H9 (cell line): ENCODE data around the gene MOV10L1. TPM values are rescaled to one million over a fixed set of nuclear protein-coding genes. Genes with fewer than 3 reads are reported as not detected.

Experiments
- DNase-seq: peaks from one replicate; pipeline ENCODE4 v3.0.0-alpha.2; 2017
- H2AFZ ChIP-seq: one replicate; pipeline ENCODE4 v1.6.1; 2013; ENCODE audit warnings: mild to moderate bottlenecking, low read length, control low read depth, moderate library complexity
- H2AK5ac ChIP-seq: 2 replicates; pipeline ENCODE4 v1.6.1; 2013; ENCODE audit warnings: low read length, control low read depth, mixed read lengths; ENCODE audit not compliant: insufficient read length
- H2BK120ac ChIP-seq: one replicate; pipeline ENCODE4 v1.6.1; 2013; ENCODE audit warnings: low read depth, mild to moderate bottlenecking, low read length, control low read depth, inconsistent platforms; ENCODE audit not compliant: poor library complexity, severe bottlenecking
- H2BK12ac ChIP-seq: 2 replicates; pipeline ENCODE4 v1.6.1; 2013; ENCODE audit warnings: low read length, control low read depth, mixed read lengths, low read depth; ENCODE audit not compliant: insufficient read length
- H2BK15ac ChIP-seq: 2 replicates; pipeline ENCODE4 v1.6.1; 2013; ENCODE audit warnings: low read depth, low read length, control low read depth
- H2BK20ac ChIP-seq: one replicate; pipeline ENCODE4 v1.6.1; 2013; ENCODE audit warnings: low read depth, mild to moderate bottlenecking, low read length, control low read depth, inconsistent platforms; ENCODE audit not compliant: poor library complexity, severe bottlenecking
- H2BK5ac ChIP-seq: 2 replicates; pipeline ENCODE4 v1.6.1; 2013; ENCODE audit warnings: low read length, control low read depth, mixed read lengths; ENCODE audit not compliant: insufficient read length
- H3K14ac ChIP-seq: 2 replicates; pipeline ENCODE4 v1.6.1; 2013; ENCODE audit warnings: low read length, control low read depth; ENCODE audit not compliant: insufficient read depth
- H3K18ac ChIP-seq: 2 replicates; pipeline ENCODE4 v1.6.1; 2013; ENCODE audit warnings: low read depth, mild to moderate bottlenecking, mixed read lengths, low read length, control low read depth; ENCODE audit not compliant: insufficient read length
- H3K23ac ChIP-seq: 2 replicates; pipeline ENCODE4 v1.6.1; 2013; ENCODE audit warnings: low read length, control low read depth, mixed read lengths, low read depth; ENCODE audit not compliant: insufficient read length
- H3K23me2 ChIP-seq: 2 replicates; pipeline ENCODE4 v1.6.1; 2013; ENCODE audit warnings: low read depth, mild to moderate bottlenecking, mixed read lengths, low read length, control low read depth; ENCODE audit not compliant: insufficient read length, poor library complexity, severe bottlenecking
- H3K27ac ChIP-seq: 2 replicates; pipeline ENCODE4 v1.5.1; 2013; ENCODE audit warnings: low read length, control low read depth, mixed read lengths, low read depth; ENCODE audit not compliant: insufficient read length
- H3K27me3 ChIP-seq: 2 replicates; pipeline ENCODE4 v1.6.1; 2013; ENCODE audit warnings: low read length, control low read depth, inconsistent platforms; ENCODE audit not compliant: insufficient read depth
- H3K4ac ChIP-seq: 2 replicates; pipeline ENCODE4 v1.6.1; 2013; ENCODE audit warnings: low read depth, mild to moderate bottlenecking, control low read depth, inconsistent platforms, low read length, moderate library complexity
- H3K4me1 ChIP-seq: 2 replicates; pipeline ENCODE4 v1.6.1; 2013; ENCODE audit warnings: low read length, control low read depth, inconsistent platforms; ENCODE audit not compliant: insufficient read depth
- H3K4me2 ChIP-seq: 2 replicates; pipeline ENCODE4 v1.6.1; 2013; ENCODE audit warnings: low read length, control low read depth, mixed read lengths; ENCODE audit not compliant: insufficient read length, insufficient read depth
- H3K56ac ChIP-seq: 2 replicates; pipeline ENCODE4 v1.6.1; 2013; ENCODE audit warnings: low read depth, mild to moderate bottlenecking, mixed read lengths, low read length, control low read depth; ENCODE audit not compliant: insufficient read length
- H3K79me1 ChIP-seq: 2 replicates; pipeline ENCODE4 v1.6.1; 2013; ENCODE audit warnings: low read depth, mild to moderate bottlenecking, moderate library complexity, low read length, control low read depth, inconsistent platforms; ENCODE audit not compliant: insufficient read depth, poor library complexity, severe bottlenecking
- H3K79me2 ChIP-seq: 2 replicates; pipeline ENCODE4 v1.6.1; 2013; ENCODE audit warnings: low read length, control low read depth, inconsistent platforms; ENCODE audit not compliant: insufficient read depth
- H3K9ac ChIP-seq: 2 replicates; pipeline ENCODE4 v1.6.1; 2013; ENCODE audit warnings: low read length, control low read depth, mixed read lengths; ENCODE audit not compliant: insufficient read length; ENCODE audit errors: extremely low read depth
- H3K9me3 ChIP-seq: one replicate; pipeline ENCODE4 v1.6.1; 2013; ENCODE audit warnings: low read depth, low read length, inconsistent platforms; ENCODE audit not compliant: control insufficient read depth
- H3T11ph ChIP-seq: one replicate; pipeline ENCODE4 v1.6.1; 2013; ENCODE audit warnings: mild to moderate bottlenecking, low read length, control low read depth, inconsistent platforms
- H4K20me1 ChIP-seq: one replicate; pipeline ENCODE4 v1.6.1; 2013; ENCODE audit not compliant: control insufficient read depth, insufficient read length, insufficient read depth
- H4K5ac ChIP-seq: 2 replicates; pipeline ENCODE4 v1.6.1; 2013; ENCODE audit warnings: low read depth, mild to moderate bottlenecking, mixed read lengths, low read length, control low read depth; ENCODE audit not compliant: insufficient read length
- H4K8ac ChIP-seq: replicated peaks from 2 replicates; pipeline ENCODE4 v1.6.1; 2013; ENCODE audit warnings: low read length, control low read depth, mixed read lengths, low read depth; ENCODE audit not compliant: insufficient read length
- H4K91ac ChIP-seq: 2 replicates; pipeline ENCODE4 v1.6.1; 2013; ENCODE audit warnings: low read depth, mild to moderate bottlenecking, moderate library complexity, mixed read lengths, low read length, control low read depth; ENCODE audit not compliant: insufficient read length
- H3K27ac Mint-ChIP-seq, 3 experiments: 2 replicates in 2 of 3; 3 replicates in 1 of 3; pipeline ENCODE4 v1.8.0; 2020 to 2021; ENCODE audit warnings: mixed read lengths in 3 of 3, mild to moderate bottlenecking in 1 of 3, moderate library complexity in 1 of 3
- H3K27me3 Mint-ChIP-seq: 2 replicates; pipeline ENCODE4 v1.8.0; 2021; ENCODE audit warnings: low read depth, mild to moderate bottlenecking, moderate library complexity, mixed read lengths
- H3K36me3 Mint-ChIP-seq, 3 experiments: 2 replicates in 2 of 3; 3 replicates in 1 of 3; pipeline ENCODE4 v1.8.0; 2020 to 2021; ENCODE audit warnings: low read depth in 3 of 3, mixed read lengths in 3 of 3; ENCODE audit not compliant: insufficient read depth in 1 of 3
- H3K4me1 Mint-ChIP-seq, 2 experiments: 2 replicates each; pipeline ENCODE4 v1.8.0; 2020; ENCODE audit warnings: mixed read lengths in 2 of 2
- H3K4me3 Mint-ChIP-seq, 2 experiments: 2 replicates in 1 of 2; 3 replicates in 1 of 2; pipeline ENCODE4 v1.8.0; 2020 to 2021; ENCODE audit warnings: mild to moderate bottlenecking in 2 of 2, mixed read lengths in 2 of 2, moderate library complexity in 1 of 2
- H3K9me3 Mint-ChIP-seq, 2 experiments: 2 replicates in 1 of 2; 3 replicates in 1 of 2; pipeline ENCODE4 v1.8.0; 2020; ENCODE audit warnings: mild to moderate bottlenecking in 2 of 2, mixed read lengths in 2 of 2, moderate library complexity in 1 of 2
- WGBS: extraction: QIAGEN DNeasy Blood & Tissue Kit; methylation state at CpG from one replicate; pipeline ENCODE4 v1.1.7; 2013; ENCODE audit warnings: missing lambda C conversion rate, low lambda C conversion rate, mixed read lengths; ENCODE audit not compliant: insufficient read length; ENCODE audit errors: extremely low coverage; 5-methylcytosine and 5-hydroxymethylcytosine counted together
- total RNA-seq: library from RNA; stranded (reverse); gene quantifications from 2 replicates; pipeline ENCODE4 v1.2.1, GENCODE V29; 2021
- TF ChIP-seq, protein P1 (sequence below): fragments of 200-600 bp; sonication (generic); conservative IDR thresholded peaks from 3 replicates; pipeline ENCODE4 v1.8.0; 2021; ENCODE audit warnings: antibody characterized with exemption, mild to moderate bottlenecking

Gene MOV10L1
- total RNA-seq, 1 experiment from 2014 or later = not detected

DNA sequence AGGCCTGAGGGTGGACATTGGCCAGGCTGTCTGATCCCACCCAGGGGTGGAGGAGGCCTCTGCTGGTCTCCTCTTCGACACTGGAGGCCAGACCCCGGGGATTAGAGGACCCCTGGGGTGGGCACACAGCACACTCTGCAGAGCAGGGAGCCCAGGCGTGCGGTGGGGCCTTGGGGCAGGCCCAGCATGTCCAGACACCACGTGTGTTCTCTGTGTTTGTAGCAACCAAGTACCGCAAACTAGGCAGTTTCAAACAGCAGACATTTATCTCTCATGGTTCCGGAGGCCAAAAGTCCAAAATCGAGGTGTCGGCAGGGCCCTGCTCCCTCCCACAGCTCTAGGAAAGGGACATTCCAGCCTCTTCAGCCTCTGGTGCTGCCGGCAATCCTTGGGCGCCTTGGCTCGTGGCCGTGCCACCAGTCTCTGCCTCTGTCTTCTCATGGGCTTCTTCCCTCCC lies 82.2 kb downstream of the MOV10L1 start:
- no peak overlapping the region for H3K9ac ChIP-seq
- no peak overlapping the region for H3K14ac ChIP-seq
- H2AK5ac ChIP-seq = no peak overlapping the region
- no peak overlapping the region for H3K18ac ChIP-seq
- TF ChIP-seq, protein P1, sequence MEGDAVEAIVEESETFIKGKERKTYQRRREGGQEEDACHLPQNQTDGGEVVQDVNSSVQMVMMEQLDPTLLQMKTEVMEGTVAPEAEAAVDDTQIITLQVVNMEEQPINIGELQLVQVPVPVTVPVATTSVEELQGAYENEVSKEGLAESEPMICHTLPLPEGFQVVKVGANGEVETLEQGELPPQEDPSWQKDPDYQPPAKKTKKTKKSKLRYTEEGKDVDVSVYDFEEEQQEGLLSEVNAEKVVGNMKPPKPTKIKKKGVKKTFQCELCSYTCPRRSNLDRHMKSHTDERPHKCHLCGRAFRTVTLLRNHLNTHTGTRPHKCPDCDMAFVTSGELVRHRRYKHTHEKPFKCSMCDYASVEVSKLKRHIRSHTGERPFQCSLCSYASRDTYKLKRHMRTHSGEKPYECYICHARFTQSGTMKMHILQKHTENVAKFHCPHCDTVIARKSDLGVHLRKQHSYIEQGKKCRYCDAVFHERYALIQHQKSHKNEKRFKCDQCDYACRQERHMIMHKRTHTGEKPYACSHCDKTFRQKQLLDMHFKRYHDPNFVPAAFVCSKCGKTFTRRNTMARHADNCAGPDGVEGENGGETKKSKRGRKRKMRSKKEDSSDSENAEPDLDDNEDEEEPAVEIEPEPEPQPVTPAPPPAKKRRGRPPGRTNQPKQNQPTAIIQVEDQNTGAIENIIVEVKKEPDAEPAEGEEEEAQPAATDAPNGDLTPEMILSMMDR = no peak
- no peaks in the 10 kb centered on the region for H3K79me1 ChIP-seq
- H3K4ac ChIP-seq = no peak overlapping the region
- peak overlapping the region in 1 of 3 experiments; percentile 67; a peak in 1 of 7 replicates for H3K27ac Mint-ChIP-seq
- no peaks in the 10 kb centered on the region for H3K4me1 ChIP-seq
- H3K27me3 Mint-ChIP-seq = peaks cover 40% of the 10 kb centered on the region
- H2BK12ac ChIP-seq = no peak overlapping the region
- no peak overlapping the region for H3K4me2 ChIP-seq
- H3K4me1 Mint-ChIP-seq = peaks cover 4 to 10% of the 10 kb centered on the region in 2 experiments
- no peak overlapping the region for H4K91ac ChIP-seq
- H3T11ph ChIP-seq = no peak overlapping the region
- no peak overlapping the region for H2BK120ac ChIP-seq
- H2BK20ac ChIP-seq = no peak overlapping the region
- peak overlapping the region; percentile 24 to 85; a peak in 3 of 5 replicates for H3K4me3 Mint-ChIP-seq
- H3K27ac ChIP-seq = no peak overlapping the region
- no CpG with 5 or more reads among the region's 13 CpGs for WGBS
- peaks cover under 1 to 2% (median 2%) of the 10 kb centered on the region in 3 experiments; a peak in 3 of 7 replicates for H3K36me3 Mint-ChIP-seq
- H2BK5ac ChIP-seq = no peak overlapping the region
- no peak overlapping the region for H4K5ac ChIP-seq
- no peak overlapping the region for H3K56ac ChIP-seq
- no peaks in the 10 kb centered on the region for H3K9me3 ChIP-seq
- no peaks in the 10 kb centered on the region for H3K79me2 ChIP-seq
- peaks cover 3% of the 10 kb centered on the region; the same call in 1 of the 2 replicates for H3K27me3 ChIP-seq
- no peak overlapping the region for H2BK15ac ChIP-seq
- H4K20me1 ChIP-seq = no peaks in the 10 kb centered on the region
- H3K9me3 Mint-ChIP-seq = no peaks in the 10 kb centered on the region; a peak in 1 of 5 replicates
- no peak for DNase-seq
- no peak overlapping the region for H4K8ac ChIP-seq
- H2AFZ ChIP-seq = no peak overlapping the region
- H3K23me2 ChIP-seq = peaks cover 5% of the 10 kb centered on the region
- no peak overlapping the region for H3K23ac ChIP-seq
